H9 (cell line): ENCODE data around the gene ZNF213. TPM values are rescaled to one million over a fixed set of nuclear protein-coding genes. Genes with fewer than 3 reads are reported as not detected.

ENCODE experiments used
- DNase-seq: peaks from one replicate; pipeline ENCODE4 v3.0.0-alpha.2; 2017
- H2AFZ ChIP-seq: one replicate; pipeline ENCODE4 v1.6.1; 2013; ENCODE audit warnings: mild to moderate bottlenecking, low read length, control low read depth, moderate library complexity
- H2AK5ac ChIP-seq: 2 replicates; pipeline ENCODE4 v1.6.1; 2013; ENCODE audit warnings: low read length, control low read depth, mixed read lengths; ENCODE audit not compliant: insufficient read length
- H2BK120ac ChIP-seq: one replicate; pipeline ENCODE4 v1.6.1; 2013; ENCODE audit warnings: low read depth, mild to moderate bottlenecking, low read length, control low read depth, inconsistent platforms; ENCODE audit not compliant: poor library complexity, severe bottlenecking
- H2BK12ac ChIP-seq: 2 replicates; pipeline ENCODE4 v1.6.1; 2013; ENCODE audit warnings: low read length, control low read depth, mixed read lengths, low read depth; ENCODE audit not compliant: insufficient read length
- H2BK15ac ChIP-seq: 2 replicates; pipeline ENCODE4 v1.6.1; 2013; ENCODE audit warnings: low read depth, low read length, control low read depth
- H2BK20ac ChIP-seq: one replicate; pipeline ENCODE4 v1.6.1; 2013; ENCODE audit warnings: low read depth, mild to moderate bottlenecking, low read length, control low read depth, inconsistent platforms; ENCODE audit not compliant: poor library complexity, severe bottlenecking
- H2BK5ac ChIP-seq: 2 replicates; pipeline ENCODE4 v1.6.1; 2013; ENCODE audit warnings: low read length, control low read depth, mixed read lengths; ENCODE audit not compliant: insufficient read length
- H3K14ac ChIP-seq: 2 replicates; pipeline ENCODE4 v1.6.1; 2013; ENCODE audit warnings: low read length, control low read depth; ENCODE audit not compliant: insufficient read depth
- H3K18ac ChIP-seq: 2 replicates; pipeline ENCODE4 v1.6.1; 2013; ENCODE audit warnings: low read depth, mild to moderate bottlenecking, mixed read lengths, low read length, control low read depth; ENCODE audit not compliant: insufficient read length
- H3K23ac ChIP-seq: 2 replicates; pipeline ENCODE4 v1.6.1; 2013; ENCODE audit warnings: low read length, control low read depth, mixed read lengths, low read depth; ENCODE audit not compliant: insufficient read length
- H3K23me2 ChIP-seq: 2 replicates; pipeline ENCODE4 v1.6.1; 2013; ENCODE audit warnings: low read depth, mild to moderate bottlenecking, mixed read lengths, low read length, control low read depth; ENCODE audit not compliant: insufficient read length, poor library complexity, severe bottlenecking
- H3K27ac ChIP-seq: 2 replicates; pipeline ENCODE4 v1.5.1; 2013; ENCODE audit warnings: low read length, control low read depth, mixed read lengths, low read depth; ENCODE audit not compliant: insufficient read length
- H3K27me3 ChIP-seq: 2 replicates; pipeline ENCODE4 v1.6.1; 2013; ENCODE audit warnings: low read length, control low read depth, inconsistent platforms; ENCODE audit not compliant: insufficient read depth
- H3K4ac ChIP-seq: 2 replicates; pipeline ENCODE4 v1.6.1; 2013; ENCODE audit warnings: low read depth, mild to moderate bottlenecking, control low read depth, inconsistent platforms, low read length, moderate library complexity
- H3K4me1 ChIP-seq: 2 replicates; pipeline ENCODE4 v1.6.1; 2013; ENCODE audit warnings: low read length, control low read depth, inconsistent platforms; ENCODE audit not compliant: insufficient read depth
- H3K4me2 ChIP-seq: 2 replicates; pipeline ENCODE4 v1.6.1; 2013; ENCODE audit warnings: low read length, control low read depth, mixed read lengths; ENCODE audit not compliant: insufficient read length, insufficient read depth
- H3K56ac ChIP-seq: 2 replicates; pipeline ENCODE4 v1.6.1; 2013; ENCODE audit warnings: low read depth, mild to moderate bottlenecking, mixed read lengths, low read length, control low read depth; ENCODE audit not compliant: insufficient read length
- H3K79me1 ChIP-seq: 2 replicates; pipeline ENCODE4 v1.6.1; 2013; ENCODE audit warnings: low read depth, mild to moderate bottlenecking, moderate library complexity, low read length, control low read depth, inconsistent platforms; ENCODE audit not compliant: insufficient read depth, poor library complexity, severe bottlenecking
- H3K79me2 ChIP-seq: 2 replicates; pipeline ENCODE4 v1.6.1; 2013; ENCODE audit warnings: low read length, control low read depth, inconsistent platforms; ENCODE audit not compliant: insufficient read depth
- H3K9ac ChIP-seq: 2 replicates; pipeline ENCODE4 v1.6.1; 2013; ENCODE audit warnings: low read length, control low read depth, mixed read lengths; ENCODE audit not compliant: insufficient read length; ENCODE audit errors: extremely low read depth
- H3K9me3 ChIP-seq: one replicate; pipeline ENCODE4 v1.6.1; 2013; ENCODE audit warnings: low read depth, low read length, inconsistent platforms; ENCODE audit not compliant: control insufficient read depth
- H3T11ph ChIP-seq: one replicate; pipeline ENCODE4 v1.6.1; 2013; ENCODE audit warnings: mild to moderate bottlenecking, low read length, control low read depth, inconsistent platforms
- H4K20me1 ChIP-seq: one replicate; pipeline ENCODE4 v1.6.1; 2013; ENCODE audit not compliant: control insufficient read depth, insufficient read length, insufficient read depth
- H4K5ac ChIP-seq: 2 replicates; pipeline ENCODE4 v1.6.1; 2013; ENCODE audit warnings: low read depth, mild to moderate bottlenecking, mixed read lengths, low read length, control low read depth; ENCODE audit not compliant: insufficient read length
- H4K8ac ChIP-seq: replicated peaks from 2 replicates; pipeline ENCODE4 v1.6.1; 2013; ENCODE audit warnings: low read length, control low read depth, mixed read lengths, low read depth; ENCODE audit not compliant: insufficient read length
- H4K91ac ChIP-seq: 2 replicates; pipeline ENCODE4 v1.6.1; 2013; ENCODE audit warnings: low read depth, mild to moderate bottlenecking, moderate library complexity, mixed read lengths, low read length, control low read depth; ENCODE audit not compliant: insufficient read length
- H3K27ac Mint-ChIP-seq, 3 experiments: 2 replicates in 2 of 3; 3 replicates in 1 of 3; pipeline ENCODE4 v1.8.0; 2020 to 2021; ENCODE audit warnings: mixed read lengths in 3 of 3, mild to moderate bottlenecking in 1 of 3, moderate library complexity in 1 of 3
- H3K27me3 Mint-ChIP-seq: 2 replicates; pipeline ENCODE4 v1.8.0; 2021; ENCODE audit warnings: low read depth, mild to moderate bottlenecking, moderate library complexity, mixed read lengths
- H3K36me3 Mint-ChIP-seq, 3 experiments: 2 replicates in 2 of 3; 3 replicates in 1 of 3; pipeline ENCODE4 v1.8.0; 2020 to 2021; ENCODE audit warnings: low read depth in 3 of 3, mixed read lengths in 3 of 3; ENCODE audit not compliant: insufficient read depth in 1 of 3
- H3K4me1 Mint-ChIP-seq, 2 experiments: 2 replicates each; pipeline ENCODE4 v1.8.0; 2020; ENCODE audit warnings: mixed read lengths in 2 of 2
- H3K4me3 Mint-ChIP-seq, 2 experiments: 2 replicates in 1 of 2; 3 replicates in 1 of 2; pipeline ENCODE4 v1.8.0; 2020 to 2021; ENCODE audit warnings: mild to moderate bottlenecking in 2 of 2, mixed read lengths in 2 of 2, moderate library complexity in 1 of 2
- H3K9me3 Mint-ChIP-seq, 2 experiments: 2 replicates in 1 of 2; 3 replicates in 1 of 2; pipeline ENCODE4 v1.8.0; 2020; ENCODE audit warnings: mild to moderate bottlenecking in 2 of 2, mixed read lengths in 2 of 2, moderate library complexity in 1 of 2
- CTCF ChIP-seq: fragments of 200-600 bp; sonication (generic); conservative IDR thresholded peaks from 3 replicates; pipeline ENCODE4 v1.8.0; 2021; ENCODE audit warnings: antibody characterized with exemption, mild to moderate bottlenecking
- WGBS: extraction: QIAGEN DNeasy Blood & Tissue Kit; methylation state at CpG from one replicate; pipeline ENCODE4 v1.1.7; 2013; ENCODE audit warnings: missing lambda C conversion rate, low lambda C conversion rate, mixed read lengths; ENCODE audit not compliant: insufficient read length; ENCODE audit errors: extremely low coverage; 5-methylcytosine and 5-hydroxymethylcytosine counted together
- total RNA-seq: library from RNA; stranded (reverse); gene quantifications from 2 replicates; pipeline ENCODE4 v1.2.1, GENCODE V29; 2021

Gene ZNF213
- total RNA-seq, 1 experiment from 2014 or later, result 6.4 TPM

- Histone ChIP-seq H3K56ac (no peak overlapping the region), H3K27ac (no peak overlapping the region), H3K4ac (no peak overlapping the region), H3K18ac (no peak overlapping the region), H3K79me2 (no peaks in the 10 kb centered on the region; the same call in 1 of the 2 replicates), H4K5ac (no peak overlapping the region), H2AFZ (no peak overlapping the region), H3K4me1 (no peaks in the 10 kb centered on the region), H4K20me1 (no peaks in the 10 kb centered on the region), H3K9ac (no peak overlapping the region), H4K91ac (no peak overlapping the region), H3K79me1 (peaks cover 6% of the 10 kb centered on the region), H3K9me3 (no peaks in the 10 kb centered on the region), H3T11ph (no peak overlapping the region), H2BK15ac (no peak overlapping the region), H4K8ac (no peak overlapping the region), H3K23ac (no peak overlapping the region), H2BK5ac (no peak overlapping the region), H3K23me2 (no peaks in the 10 kb centered on the region), H3K14ac (no peak overlapping the region; the same call in 1 of the 2 replicates), H2BK12ac (no peak overlapping the region), H3K27me3 (no peaks in the 10 kb centered on the region), H2AK5ac (no peak overlapping the region), H2BK120ac (no peak overlapping the region), H2BK20ac (no peak overlapping the region), H3K4me2 (no peak overlapping the region)
- TF ChIP-seq CTCF, result peak; percentile 54
- no CpG with 5 or more reads among the region's 18 CpGs for WGBS
- H3K27ac Mint-ChIP-seq, result peak overlapping the region; percentile 85 to 93 (median 91); a peak in 6 of 7 replicates
- DNase-seq, result peak; percentile 65
- peaks cover 32 to 67% (median 36%) of the 10 kb centered on the region in 3 experiments; a peak in 6 of 7 replicates for H3K36me3 Mint-ChIP-seq
- peak overlapping the region in 1 of 2 experiments; percentile 55; a peak in 2 of 5 replicates for H3K4me3 Mint-ChIP-seq
- H3K4me1 Mint-ChIP-seq, result peaks cover 10 to 17% of the 10 kb centered on the region in 2 experiments
- H3K27me3 Mint-ChIP-seq, result no peaks in the 10 kb centered on the region; the same call in 1 of the 2 replicates
- H3K9me3 Mint-ChIP-seq, result no peaks in the 10 kb centered on the region
Observed at GRCh38 chr16:3087243-3088235, 47.3 kb upstream of the ZNF213 start.
